HG03159 (cell line): ENCODE measurements around the gene DOCK8.

ENCODE experiments used
- ATAC-seq: cut with Tn5 transposase; IDR thresholded peaks from one replicate; pipeline ENCODE4 v1.9.1; 2021; ENCODE audit warnings: mild to moderate bottlenecking, moderate library complexity; ENCODE audit not compliant: unreplicated experiment

The DOCK8 gene

DNA sequence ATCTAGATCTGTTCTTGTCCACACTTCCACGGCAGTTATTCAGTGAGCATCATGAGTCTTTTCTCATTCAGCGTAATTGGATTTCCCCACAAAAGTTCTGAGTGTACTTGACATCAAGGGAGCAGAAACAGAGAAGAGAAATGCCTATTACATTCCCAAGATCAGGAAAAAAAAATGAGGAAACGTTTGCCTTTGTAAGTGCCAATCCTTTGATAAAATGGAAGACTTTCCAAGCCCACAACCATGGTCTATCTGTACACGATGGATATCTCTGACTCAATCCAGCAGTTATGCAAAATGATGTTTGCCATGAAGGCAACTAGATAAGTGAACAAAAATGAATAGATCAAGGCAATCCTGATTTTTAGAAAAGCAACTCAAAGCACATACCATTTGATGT is 235.9 kb downstream of the DOCK8 start:
- ATAC-seq = no peak

DNA sequence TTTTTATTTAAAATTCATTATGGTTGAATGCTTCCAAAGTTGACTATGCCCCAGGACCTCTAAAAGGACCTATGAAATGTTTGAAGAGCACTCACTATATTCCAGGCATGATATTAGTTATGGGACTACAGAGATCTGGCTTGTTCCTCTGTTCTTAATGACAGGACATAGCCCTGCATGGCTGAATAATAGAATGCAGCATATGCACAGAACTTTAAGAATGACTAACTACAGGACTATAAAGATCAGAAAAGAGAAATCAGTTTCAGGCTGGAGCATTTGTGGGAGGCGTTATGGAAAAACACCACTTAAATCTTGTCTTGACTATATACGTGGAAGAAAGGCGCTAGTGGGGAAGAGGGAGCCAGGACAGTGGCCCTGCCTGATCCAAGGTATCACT is 239.2 kb downstream of the DOCK8 start:
- no peak for ATAC-seq

DNA sequence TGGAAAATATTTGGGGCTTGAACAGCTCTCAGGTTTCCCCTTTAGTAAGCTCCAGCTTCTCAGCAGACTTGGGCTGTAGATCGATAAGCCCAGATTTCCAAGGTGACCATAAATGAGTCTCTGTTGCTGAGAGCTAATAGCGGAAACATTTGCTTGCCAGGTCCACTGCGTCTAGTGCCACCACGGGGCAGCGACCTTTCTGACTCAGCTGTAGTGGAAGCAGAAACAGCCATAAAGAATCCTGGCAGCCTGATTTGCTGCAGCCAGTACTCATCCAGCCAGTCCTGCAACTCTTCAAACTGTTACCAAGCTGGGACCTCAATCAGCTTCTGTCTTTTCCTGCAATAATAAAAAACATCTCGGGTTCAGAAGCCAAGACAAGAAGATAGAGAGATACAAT is 241.7 kb downstream of the DOCK8 start:
- ATAC-seq = no peak

DNA sequence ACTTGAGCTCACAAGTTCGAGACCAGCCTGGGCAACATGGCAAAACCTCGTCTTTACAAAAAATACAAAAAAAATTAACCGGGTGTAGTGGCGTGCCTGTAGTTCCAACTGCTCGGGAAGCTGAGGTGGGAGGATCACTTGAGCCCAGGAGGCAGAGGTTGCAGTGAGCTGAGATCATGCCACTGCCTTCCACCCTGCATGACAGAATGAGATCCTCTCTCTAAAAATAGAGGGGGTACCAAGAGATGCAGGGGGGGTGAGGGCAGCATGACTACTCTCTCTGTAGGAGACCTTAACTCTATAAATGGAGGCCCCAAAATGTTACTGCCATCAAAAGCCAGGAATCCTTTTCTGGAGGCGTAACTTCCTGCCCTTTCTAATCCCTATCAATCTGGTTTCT is 243.9 kb downstream of the DOCK8 start:
- ATAC-seq = no peak

- no peak for ATAC-seq
These were observed 245.1 kb downstream of the DOCK8 start for GRCh38 chr9:459491-460444.

DNA sequence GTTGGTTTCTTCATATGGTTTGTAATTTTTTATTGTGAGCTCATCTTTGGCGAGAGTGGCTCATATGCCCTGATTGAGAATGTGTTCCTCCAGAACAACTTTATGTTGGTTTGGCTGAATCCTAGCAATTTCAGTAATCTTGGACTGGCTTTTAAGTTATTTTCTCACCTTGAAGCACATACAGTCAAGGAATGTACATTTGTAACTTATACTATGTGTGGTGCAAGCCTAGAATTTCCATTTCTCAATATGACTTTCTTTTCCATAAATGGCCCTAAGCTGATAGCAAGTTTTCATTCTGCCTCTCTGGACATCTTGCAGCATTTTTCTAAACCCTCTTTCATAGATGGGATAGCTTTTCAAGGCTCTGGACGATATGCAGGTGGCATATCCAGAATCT is 247.5 kb downstream of the DOCK8 start:
- no peak for ATAC-seq

DNA sequence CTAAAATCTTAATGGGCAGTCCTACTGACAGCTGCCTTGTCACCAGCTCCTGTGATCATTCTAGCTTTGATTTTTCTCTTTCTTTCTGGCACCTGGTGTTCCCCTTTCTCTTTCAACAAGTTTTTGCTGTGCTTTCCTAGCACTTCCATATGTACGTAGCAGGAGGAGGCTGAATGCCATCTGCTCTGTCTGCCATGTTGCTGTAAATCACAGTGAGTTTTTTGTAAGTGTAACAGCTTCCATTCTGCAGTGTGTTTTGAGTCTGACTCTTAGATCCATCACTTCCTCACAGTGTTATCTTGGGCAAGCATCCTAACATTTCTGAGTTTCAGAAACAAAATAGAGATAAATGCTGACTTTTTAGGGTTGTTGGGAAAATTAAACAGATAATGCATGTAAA is 247.9 kb downstream of the DOCK8 start:
- ATAC-seq = no peak

GRCh38 chr9:463455-464171 is 248.9 kb downstream of the DOCK8 start:
- no peak for ATAC-seq

DNA sequence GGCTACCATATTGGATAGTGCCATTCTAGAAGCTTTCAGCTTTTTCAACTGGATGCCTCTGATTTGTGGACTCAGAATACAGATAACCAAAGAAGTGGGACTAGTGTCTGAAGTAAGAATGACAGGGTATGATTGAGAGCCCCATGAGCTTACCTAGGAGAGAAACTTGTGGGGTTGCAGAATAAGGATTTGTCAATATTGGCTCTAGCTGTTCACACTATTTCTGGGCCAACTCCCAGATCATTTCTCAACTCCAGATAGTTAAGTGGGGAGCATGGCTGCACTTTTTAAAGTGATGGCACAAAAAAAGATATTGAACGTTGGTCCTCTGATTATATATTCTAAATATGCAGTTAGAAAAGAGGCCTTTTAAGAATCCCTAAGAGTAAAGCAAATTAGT is 252.1 kb downstream of the DOCK8 start:
- no peak for ATAC-seq

DNA sequence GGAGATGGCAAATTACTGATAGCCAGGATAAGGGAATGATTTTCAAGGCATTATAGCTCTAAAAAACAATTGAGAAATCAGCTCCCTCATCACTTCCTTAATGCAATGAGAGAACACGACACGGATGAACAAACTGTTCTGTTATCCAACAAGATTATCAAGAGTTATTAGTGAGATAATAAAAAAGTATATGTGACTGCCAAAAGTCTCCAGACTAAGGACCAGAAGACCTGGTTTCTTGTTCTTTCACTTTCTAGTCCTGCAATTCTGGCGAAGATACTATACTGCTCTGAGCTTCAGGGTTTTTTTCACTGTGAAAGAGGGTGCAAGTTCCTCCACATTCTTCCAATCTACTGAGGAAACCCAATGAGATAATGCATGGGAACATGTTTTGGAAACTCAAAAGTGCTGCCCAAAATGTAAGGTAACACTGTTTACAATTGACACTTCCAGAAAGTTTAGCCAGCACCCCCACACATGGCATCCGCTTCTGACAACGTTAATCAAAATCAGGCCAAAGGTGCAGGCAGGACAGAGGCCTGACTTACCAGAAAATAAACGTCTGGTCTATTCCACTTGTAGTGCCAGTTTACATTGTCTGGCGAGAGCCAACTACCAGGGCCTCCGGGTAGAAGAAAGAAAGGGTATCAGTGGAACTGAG is 254.2 kb downstream of the DOCK8 start:
- ATAC-seq = no peak

GRCh38 chr9:469672-470551 is 255.2 kb downstream of the DOCK8 start:
- ATAC-seq = peak; percentile 86

DNA sequence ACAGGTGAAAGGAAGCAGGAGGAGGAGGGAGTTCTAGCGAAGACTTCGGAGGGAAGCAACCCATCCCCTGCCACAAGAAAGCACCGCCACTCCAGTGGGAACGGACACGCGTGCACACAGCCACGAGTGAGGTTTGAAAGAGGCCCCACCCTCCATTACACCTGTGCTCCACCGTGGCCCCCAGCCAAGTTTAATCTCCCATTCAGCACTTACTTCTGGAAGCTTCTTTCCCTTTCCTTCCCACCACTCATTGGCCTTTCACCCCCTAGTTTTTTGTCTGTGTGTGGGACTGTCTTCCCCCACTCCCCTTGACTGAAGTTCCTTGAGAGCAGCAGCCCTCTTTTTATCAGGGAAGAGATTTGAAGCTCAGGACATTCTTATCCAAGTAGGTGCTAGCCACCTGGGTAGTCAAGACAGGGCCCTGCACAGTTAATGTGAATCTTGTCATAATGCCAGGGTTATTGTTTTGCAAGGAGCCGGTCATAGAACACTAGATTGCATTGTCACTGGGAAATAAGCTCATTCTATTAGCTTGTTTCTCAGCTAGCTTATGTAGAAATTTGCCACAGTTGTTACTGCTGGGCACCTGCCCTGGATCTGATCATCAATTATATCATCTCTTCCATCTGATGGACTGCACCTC is 256.0 kb downstream of the DOCK8 start:
- no peak for ATAC-seq

DNA sequence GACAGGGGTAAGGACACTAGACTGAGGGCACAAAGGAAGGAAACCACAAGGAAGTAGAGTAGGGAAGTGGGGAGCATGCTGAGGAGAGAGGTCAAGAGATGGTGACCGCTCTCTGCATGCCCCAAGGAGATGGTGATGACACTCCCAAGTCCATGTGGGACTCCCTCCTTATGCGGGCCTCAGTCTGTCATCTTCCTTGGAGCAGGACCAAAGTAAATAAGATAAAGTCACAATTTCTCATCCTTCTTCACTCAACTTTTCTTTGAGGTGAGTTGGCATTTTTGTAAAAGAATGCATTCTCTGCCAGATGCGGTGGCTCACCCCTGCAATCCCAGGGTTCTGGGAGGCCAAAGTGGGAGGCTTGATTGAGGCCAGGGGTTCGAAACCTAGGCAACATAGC is 256.7 kb downstream of the DOCK8 start:
- no peak for ATAC-seq

GRCh38 chr9:472479-473075 is 257.9 kb downstream of the DOCK8 start:
- no peak for ATAC-seq

DNA sequence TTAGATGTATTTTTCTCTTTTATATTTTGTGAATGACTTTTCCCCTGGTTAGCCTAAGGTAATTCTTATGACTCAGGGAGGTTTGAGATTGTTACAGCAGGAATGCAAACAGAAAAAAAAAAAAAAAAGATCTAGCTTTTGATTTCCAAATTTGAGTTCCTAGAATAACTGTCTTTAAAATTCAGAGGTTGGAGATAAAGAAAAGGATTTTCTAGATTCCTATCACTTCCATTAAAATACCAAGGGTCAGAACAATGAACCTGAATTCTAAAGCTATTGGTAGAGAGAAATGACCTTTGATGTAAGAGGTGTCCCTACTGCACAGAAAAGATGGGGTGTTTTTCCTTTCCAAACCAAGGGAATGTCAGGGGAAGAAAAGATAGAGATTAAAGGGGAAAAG is 262.5 kb downstream of the DOCK8 start:
- ATAC-seq = no peak

- no peak for ATAC-seq
These were observed 264.8 kb downstream of the DOCK8 start for GRCh38 chr9:479304-479970.

GRCh38 chr9:479971-480350 is 265.3 kb downstream of the DOCK8 start:
- ATAC-seq = no peak

- no peak for ATAC-seq
These were observed 268.1 kb downstream of the DOCK8 start for GRCh38 chr9:482739-483138.

- no peak for ATAC-seq
These were observed 271.5 kb downstream of the DOCK8 start for GRCh38 chr9:486156-486555.
